Activated T-cell treated with anti-CD3 and anti-CD28 coated beads for 48 hours (primary cell): ENCODE data around the gene MPZL1.
A peak's percentile ranks its signal among the peaks of the same experiment; 100 is the strongest.
"Not testable (repeated sequence)": the region's sequence is repeated elsewhere in the genome, so short reads cannot be mapped to it uniquely, and the experiment has no call there.

Experiments
- DNase-seq: peaks from one replicate; pipeline ENCODE4 v3.0.0-alpha.2; 2020; ENCODE audit warnings: low read depth

Gene MPZL1

DNA sequence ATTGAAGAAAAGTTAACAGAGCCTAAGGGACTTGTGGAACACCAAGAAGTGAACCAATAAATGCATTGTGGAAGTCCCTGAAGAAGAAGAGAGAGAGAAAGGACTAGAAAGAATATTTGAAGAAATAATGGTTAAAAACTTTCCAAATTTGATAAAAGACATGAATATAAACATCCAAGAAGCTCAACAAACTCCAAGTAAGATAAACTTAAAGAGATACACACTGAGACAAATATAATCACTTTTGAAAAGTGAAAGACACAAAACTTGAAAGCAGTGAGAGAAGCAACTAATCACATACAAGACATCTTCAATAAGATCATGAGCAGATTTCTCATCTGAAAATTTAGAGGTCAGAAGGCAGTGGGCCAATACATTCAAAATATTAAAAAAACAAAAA lies 91.2 kb downstream of the MPZL1 start:
- DNase-seq: no peak

DNA sequence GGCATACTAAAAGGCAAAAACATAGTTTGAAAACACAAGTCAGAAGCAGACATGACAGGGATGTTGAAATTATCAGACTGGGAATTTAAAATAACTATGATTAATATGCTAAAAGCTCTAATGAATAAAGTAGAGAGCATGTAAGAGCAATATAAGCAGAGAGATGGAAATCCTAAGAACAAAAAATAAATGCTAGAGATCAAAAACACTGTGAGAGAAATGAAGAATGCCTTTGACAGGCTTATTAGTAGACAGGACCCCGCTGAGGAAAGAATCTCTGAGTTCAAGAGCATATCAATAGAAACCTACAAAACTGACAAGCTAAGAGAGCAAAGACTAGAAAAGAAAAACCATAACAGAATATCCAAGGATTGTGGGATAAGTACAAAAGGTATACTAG lies 93.9 kb downstream of the MPZL1 start:
- no peak for DNase-seq

DNA sequence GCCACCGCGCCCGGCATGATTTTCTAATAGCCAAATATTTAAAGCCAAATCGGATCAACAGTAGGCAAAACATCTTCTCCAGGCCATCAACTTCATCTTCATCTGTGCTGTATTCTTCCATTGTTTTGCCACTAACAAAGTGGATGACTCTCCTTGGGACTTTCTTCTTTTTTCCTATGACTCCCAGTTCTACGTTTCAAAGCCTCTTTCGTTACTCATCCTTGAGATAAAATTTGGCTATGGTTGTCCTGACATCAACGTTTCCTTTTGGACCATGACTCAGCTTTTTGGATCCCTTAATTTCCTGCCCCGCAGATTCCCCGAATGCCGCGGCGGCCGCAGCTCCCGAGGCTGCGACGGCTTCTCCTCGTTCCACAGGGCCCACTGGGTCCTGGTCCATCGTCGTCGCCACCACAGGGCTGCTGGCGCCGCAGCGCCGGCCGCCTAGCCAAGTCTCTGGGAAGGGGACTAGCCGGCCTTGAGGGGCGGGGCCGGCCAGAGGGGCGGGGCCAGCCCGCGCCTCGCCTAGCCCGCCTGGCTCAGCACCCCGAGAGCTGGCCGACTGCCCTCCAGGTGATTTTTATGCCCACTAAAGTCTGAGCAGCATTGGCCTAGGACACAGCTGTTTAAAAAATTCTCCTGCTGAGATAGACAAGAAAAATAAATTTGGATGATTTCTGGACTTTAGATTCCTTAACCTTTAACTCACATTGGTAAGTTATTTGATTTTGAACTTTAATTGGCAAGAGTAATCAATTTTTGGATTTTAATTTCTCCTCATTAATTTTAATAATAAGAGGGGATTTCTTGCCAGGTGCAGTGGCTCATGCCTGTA lies 98.3 kb downstream of the MPZL1 start:
- DNase-seq: peak; percentile 43

DNA sequence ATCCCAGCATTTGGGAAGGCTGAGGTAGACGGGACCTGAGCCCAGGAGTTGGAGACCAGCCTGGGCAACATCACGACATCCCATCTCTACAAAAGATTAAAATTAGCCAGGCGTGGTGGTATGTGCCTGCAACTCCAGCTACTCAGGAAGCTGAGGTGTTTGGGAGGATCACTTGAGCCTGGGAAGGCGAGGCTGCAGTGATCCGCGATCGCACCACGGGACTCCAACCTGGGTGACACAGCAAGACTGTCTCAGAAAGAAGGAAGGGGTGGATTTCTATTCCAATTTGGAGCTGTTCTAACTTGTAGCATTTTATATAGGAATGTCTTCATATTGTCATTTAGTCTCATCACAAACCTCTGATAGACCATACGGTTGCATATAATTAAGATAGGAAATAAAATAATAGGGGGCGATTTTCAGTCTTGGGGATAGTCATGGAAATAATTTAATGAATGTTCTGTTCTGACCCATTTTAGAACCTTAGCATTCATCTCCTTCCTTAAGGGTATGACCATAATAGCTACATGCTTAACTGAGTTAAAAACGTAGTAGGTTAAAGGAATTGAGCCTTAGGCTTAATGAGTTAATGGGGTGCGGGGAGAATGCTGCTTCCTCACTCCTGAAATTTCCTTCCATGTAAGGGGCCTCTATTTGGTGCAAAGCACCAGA lies 99.0 kb downstream of the MPZL1 start:
- DNase-seq: no peak

DNA sequence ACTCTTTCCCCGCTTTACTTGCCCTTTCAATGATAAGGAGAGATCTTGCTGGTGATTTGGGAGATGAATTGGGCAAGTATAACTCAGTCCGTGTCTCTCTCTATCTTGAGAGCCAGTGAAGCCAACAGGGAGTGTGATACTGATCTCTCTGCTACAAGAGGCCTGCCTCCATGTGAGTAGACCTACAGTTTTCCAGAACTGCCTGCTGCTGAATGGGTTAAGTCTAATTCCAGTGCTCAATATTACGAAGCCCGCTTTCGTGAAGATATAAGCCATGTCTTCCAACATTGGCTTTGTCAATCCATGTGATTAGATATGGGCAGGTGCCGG lies 99.5 kb downstream of the MPZL1 start:
- no peak for DNase-seq

DNA sequence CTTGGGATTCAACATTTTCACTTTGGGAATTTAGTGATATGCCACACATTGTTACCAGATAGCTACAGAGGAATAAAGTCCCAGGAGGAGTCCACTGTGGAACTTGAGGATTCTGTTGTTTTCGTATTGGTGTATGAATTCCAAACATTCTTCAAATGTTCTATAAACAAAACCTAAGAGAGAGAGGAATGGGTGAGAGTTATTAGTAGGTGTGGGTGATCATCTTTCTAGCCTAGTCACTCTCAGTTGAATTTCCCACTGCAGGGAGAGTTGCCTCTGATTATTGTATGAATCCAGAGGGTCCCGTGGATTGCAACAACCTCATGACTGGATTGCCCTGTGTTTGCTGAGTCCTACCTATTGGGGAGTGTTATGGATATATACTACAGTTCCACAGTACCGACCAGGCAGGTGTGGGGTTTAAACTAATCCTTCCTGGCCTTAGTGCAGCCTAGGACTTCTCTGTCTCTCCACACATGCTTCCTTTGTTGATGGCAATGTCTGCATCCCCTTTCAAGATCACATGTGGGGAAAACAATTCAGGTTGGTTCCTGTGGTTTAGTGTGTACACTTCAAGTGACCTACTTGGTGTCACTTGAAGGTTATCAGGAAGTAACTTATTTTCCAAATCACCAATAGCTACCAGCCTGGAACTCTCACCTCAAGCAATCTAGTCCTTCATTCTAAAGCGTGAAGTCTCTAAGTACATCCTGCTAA lies 100.3 kb downstream of the MPZL1 start:
- DNase-seq: no peak

DNA sequence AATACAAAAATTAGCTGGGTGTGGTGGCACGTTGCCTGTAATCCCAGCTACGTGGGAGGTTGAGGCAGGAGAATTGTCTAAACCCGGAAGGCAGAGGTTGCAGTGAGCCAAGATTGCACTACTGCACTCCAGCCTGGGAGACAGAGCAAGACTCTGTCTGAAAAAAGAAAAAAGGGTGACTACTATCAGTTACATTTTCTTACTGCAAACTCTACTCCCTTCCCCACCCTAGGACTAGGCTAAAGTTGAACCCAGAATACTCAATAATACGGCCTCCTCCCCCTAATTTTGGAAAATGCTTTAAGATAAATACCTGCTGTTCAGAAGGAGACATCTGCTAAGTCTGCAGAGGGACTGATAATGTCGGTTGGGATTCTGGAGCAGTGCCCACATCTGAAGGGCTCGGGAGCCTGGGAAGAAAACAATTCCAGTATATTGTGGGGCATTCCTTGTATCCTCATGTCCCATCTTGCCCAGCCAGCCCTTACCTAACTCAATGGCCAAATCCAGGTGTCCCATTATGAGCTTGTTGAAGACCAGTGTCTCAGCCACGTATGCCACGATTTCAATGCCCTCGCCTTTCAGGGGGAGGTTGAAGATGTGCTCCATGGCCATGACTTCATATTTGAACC lies 102.5 kb downstream of the MPZL1 start:
- no peak for DNase-seq

DNA sequence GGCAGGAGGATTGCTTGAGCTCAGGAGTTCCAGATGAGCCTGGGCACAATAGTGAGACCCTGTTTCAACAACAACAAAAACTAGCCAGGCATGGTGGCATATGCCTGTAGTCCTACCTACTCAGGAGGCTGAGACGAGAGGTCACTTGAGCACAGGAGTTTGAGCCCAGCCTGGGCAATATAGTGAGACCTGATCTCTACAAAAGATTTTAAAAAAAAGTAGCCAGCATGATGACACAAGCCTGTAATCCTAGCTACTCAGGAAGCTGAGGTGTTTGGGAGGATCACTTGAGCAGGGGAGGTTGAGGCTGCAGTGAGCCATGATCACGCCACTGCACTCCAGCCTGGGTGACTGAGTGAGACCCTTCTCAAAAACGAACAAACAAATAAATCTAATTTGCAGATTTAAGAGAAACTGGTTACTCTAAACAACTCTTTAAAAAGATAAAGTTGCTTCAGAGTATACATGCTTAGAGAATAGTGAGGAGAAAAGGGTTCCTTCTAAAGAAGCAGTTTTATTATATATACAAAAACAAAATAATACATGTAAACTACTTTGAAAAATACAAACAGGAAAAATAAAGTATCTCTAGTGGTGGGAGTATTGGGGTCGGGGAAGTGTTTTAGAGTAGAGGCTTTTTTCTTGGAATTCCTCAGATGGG lies 103.8 kb downstream of the MPZL1 start:
- no peak for DNase-seq

DNA sequence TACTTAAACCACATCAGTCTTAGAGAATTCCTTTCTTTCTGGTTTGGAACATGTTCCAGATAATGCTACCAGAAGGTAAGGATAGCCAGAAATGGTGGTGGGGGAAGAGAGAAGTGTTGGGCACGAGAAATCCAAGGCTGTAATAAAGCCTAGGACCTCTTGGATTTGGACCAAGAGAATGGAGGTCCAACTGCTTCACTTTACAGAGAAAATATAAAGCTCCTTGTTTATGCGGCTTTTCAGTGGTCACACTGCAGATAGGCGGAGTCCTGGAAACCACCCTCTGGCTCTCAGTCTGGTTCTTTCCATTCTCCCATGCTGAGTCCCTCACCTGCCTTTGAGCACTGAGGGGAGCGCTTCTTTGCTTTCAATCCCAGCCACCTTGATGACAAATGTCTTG lies 104.3 kb downstream of the MPZL1 start:
- DNase-seq: no peak

DNA sequence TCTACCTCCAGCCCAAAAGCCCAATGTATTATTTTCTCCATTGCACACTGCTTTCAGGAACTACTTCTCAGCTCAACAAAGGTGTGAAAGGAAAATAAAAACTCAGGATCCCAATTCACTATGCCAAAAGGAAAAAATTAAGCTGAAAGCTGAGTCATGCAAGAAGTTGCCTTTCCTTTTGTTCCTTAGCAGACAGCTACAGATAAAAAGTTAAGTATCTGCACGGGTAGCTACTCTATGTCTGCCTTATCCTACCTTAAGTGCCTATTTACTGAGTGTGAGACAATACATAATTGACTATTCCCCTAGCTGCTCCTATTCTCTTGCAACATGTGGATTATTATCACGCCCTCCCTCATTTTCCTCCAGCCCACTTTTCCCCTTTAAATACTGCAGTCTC lies 108.1 kb downstream of the MPZL1 start:
- no peak for DNase-seq

DNA sequence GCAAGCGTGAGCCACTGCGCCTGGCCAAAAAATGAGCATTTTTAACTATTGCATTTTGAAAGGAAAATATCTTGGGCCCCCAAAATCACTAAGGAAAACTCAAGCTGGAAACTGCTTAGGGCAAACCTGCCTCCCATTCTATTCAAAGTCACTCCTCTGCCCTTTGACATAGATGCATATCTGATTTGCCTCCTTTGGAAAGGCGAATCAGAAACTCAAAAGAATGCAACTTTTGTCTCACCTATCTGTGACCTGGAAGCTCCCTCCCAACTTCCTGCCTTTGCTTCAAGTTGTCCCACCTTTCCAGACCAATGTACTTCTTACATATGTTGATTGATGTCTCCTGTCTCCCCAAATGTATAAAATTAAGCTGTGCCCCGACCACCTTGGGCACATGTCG lies 108.9 kb downstream of the MPZL1 start:
- DNase-seq: not testable (repeated sequence)

DNA sequence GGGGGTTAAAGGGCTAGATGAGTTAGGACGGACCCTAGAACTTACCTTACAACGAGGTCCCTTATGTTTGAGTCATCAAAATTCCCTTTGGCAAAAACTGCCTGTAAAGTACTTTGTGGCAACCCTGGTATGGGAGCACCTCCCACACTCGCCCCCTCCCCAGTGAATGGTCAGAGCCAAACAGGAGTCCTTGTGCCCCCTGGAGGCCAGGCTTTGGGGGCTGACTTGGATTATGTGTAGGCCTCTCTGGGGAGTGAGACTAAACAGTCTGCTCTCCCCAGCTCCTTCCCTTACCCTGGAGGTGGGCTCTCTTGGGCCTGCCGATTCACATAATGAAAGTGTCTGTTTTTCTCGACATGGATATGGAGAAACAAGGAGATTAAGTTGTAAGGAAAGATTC lies 110.9 kb downstream of the MPZL1 start:
- no peak for DNase-seq

DNA sequence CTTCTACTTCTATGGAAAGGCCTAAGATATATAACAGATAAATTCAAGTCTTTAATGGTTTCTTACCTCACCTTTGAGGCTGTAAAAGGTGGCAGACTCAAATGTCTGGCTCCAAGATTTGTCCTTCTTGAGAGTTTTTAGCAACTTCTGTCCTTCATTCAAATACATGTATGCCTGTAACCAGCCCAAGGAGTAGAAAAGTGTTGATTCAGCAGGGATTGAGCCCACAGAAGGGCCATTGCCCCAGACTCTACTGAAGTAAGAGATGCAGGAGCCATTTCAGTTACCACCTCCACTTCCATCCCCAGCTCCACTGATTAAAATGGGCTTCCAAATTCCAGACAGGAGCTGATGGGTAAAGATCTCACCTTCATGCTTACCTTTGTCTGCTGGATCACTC lies 112.1 kb downstream of the MPZL1 start:
- no peak for DNase-seq

DNA sequence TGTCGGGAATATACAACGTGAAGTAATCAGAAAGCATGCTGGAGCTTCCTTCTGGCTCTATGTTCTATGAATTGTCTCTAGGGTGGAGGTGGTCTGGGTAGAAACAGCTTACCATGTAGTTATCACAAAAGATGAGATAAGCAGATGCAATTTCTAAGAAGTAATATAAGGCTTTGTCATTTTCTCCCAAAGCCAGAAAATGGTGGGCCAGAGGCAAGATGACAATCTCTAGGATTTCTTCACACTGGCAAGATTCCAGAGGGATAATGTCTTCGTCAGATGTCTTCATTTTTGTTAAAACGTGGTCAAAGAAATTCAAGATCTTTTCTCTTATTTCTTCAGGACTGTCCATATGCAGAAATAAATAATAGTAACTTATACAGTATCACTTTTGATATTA lies 114.4 kb downstream of the MPZL1 start:
- no peak for DNase-seq

DNA sequence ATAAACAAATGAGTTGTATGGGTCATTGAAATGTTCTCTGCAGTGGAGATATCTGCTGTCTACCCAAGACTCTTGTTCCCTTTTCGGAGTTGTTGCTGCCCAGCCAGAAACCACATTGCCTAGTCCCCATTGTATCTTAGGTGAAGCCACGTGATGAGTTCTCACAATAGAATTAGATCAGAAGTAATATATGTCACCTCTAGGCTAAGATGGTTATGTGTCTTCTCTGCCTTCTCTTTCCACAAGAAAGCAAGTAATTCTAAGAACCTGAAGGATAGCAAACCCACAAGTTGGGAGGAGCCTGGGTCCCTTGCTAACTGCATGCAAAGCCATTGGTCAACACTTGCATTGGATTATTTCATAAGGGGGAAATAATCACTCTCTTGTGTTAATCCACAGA lies 115.5 kb downstream of the MPZL1 start:
- no peak for DNase-seq

DNA sequence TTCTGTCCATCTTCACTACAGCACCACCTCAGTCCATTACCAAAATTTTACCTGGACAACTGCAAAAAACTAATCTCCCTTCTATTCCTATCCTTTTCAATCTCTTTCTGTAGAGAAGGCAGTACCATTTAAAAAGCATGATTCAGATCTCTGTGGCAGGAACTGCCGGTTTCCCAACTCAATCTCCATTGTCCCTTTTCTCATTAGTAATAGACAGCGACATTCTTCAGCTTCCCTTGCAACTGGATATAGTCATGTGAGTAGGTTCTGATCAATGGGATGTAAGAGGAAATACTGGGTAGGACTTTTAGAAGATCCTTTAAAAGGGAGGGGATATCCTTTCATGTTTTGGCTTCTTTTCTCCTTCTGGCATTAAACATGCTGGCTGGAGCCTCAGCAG lies 117.2 kb downstream of the MPZL1 start:
- no peak for DNase-seq
